RPMI7951 (cell line): ENCODE measurements around the gene NOTCH4. TPM values are rescaled to one million over a fixed set of nuclear protein-coding genes. Genes with fewer than 3 reads are reported as not detected.
"Not testable (repeated sequence)": the region's sequence is repeated elsewhere in the genome, so short reads cannot be mapped to it uniquely, and the experiment has no call there.

Experiments used
- DNase-seq: peaks from one replicate; pipeline ENCODE4 v3.0.0-alpha.2; 2012; ENCODE audit warnings: low read depth
- total RNA-seq: library from RNA; depleted of rRNA; stranded (reverse); fragments of >200 nt; shearing (Covaris generic); gene quantifications from 2 replicates; pipeline ENCODE4 v1.2.3, GENCODE V29; 2014; rRNA removed

Gene NOTCH4
- 2.6 and 4.8 TPM in 2 replicates for total RNA-seq

DNA sequence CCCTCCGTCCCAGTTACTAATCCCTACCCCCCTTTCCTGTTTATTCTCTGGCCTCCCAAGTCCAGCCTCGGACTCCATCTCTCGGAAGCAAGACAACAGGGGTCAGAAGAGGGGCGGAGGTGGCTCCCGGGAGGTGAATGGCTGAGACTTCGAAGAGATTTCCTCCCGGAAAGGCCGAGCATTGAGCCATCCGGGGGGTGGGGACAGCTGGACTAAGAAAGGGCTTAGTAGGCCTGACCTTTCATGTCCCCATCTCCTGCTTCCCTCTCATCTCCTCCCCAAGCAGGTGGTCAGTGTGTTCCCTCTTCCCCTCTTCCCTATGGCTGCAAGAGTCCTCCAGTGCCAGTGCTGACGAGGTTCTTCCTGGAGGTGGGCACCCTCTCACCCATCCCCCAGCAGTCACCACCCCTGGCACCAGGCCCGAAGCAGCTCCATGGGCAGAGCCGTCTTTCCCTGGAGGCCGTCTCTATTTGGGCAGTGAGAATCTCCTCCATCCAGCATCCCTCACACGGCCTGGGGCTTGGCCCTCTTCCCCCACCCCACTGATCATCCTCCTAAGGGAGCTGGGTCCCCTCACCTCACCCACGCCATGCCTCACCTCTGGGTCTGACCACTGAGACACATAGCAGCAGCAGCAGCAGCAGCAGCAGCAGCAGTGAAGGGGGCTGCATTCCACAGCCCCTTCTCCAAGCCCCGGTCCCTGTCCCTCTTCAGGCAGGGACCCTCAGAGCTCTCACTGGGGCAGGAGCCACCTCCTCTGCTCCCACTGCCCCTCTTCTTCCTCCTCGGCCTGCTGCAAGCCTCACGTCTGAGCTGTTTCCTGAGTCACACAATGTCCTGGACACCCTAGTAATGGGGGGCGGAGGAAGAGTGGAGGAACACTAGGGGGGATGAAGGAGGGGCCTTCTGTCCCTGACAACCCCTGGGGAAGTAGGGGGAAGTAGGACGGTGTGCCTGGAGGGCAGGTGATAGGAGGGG is at the start of gene NOTCH4:
Gene NOTCH4, minus strand, starts transcription at position 810 of the 978 bp plus-strand sequence. Its CDS starts 139 bp downstream, at position 671.
- no peak for DNase-seq

DNA sequence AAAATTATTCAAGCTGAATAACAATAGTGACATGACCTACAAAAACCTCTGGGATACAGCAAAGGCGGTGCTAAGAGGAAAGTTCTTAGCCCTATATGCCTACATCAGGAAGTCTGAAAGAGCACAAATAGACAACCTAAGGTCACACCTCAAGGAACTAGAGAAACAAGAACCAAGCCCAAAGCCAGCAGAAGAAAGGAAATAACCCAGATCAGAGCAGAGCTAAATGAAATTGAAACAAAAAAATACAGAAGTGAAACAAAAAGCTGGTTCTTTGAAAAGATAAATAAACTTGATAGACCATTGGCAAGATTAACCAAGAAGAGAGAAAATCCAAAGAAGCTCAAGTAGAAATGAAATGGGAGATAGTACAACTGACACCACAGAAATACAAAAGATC is 47.6 kb upstream of the NOTCH4 start:
- no peak for DNase-seq

DNA sequence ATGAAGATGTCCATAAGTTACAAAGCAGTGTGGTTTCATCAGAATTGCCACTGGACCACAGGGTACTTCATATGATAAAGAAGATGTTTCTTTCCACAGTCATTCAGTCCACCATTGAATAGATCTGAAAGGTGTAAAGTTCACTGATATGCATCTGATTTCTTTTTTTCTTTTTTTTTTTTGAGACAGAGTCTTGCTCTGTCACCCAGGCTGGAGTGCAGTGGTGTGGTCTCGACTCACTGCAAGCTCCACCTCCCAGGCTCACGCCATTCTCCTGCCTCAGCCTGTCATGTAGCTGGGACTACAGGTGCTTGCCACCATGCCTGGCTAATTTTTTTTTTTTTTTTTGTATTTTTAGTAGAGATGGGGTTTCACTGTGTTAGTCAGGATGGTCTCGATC is 44.6 kb upstream of the NOTCH4 start:
- not testable (repeated sequence) for DNase-seq

DNA sequence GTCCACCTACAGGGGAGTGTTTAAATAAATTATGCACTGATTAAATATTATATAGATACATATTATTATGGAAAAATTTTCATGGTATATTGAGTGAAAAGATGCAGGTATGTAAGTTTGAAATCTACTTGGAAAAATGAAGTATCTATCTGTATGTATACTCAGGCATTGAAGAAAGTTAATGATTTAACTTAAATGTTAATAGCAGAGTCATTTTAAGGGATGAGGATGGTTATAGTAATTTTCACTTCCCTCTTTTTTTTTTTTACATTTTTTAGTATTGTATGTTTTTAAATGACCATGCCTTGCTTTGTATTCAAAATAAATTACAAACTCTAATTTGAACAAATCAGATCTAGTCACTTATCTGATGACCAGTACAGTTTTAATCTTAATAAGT is 43.2 kb upstream of the NOTCH4 start:
- DNase-seq: no peak

DNA sequence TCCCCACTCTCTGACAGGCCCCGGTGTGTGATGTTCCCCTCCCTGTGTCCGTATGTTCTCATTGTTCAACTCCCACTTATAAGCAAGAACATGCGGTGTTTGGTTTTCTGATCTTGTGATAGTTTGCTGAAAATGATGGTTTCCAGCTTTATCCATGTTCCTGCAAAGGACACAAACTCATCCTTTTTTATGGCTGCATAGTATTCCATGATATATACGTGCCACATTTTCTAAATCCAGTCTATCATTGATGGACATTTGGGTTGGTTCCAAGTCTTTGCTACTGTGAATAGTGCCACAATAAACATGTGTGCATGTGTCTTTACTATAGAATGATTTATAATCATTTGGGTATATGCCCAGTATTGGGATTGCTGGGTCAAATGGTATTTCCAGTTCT is 33.4 kb upstream of the NOTCH4 start:
- not testable (repeated sequence) for DNase-seq

DNA sequence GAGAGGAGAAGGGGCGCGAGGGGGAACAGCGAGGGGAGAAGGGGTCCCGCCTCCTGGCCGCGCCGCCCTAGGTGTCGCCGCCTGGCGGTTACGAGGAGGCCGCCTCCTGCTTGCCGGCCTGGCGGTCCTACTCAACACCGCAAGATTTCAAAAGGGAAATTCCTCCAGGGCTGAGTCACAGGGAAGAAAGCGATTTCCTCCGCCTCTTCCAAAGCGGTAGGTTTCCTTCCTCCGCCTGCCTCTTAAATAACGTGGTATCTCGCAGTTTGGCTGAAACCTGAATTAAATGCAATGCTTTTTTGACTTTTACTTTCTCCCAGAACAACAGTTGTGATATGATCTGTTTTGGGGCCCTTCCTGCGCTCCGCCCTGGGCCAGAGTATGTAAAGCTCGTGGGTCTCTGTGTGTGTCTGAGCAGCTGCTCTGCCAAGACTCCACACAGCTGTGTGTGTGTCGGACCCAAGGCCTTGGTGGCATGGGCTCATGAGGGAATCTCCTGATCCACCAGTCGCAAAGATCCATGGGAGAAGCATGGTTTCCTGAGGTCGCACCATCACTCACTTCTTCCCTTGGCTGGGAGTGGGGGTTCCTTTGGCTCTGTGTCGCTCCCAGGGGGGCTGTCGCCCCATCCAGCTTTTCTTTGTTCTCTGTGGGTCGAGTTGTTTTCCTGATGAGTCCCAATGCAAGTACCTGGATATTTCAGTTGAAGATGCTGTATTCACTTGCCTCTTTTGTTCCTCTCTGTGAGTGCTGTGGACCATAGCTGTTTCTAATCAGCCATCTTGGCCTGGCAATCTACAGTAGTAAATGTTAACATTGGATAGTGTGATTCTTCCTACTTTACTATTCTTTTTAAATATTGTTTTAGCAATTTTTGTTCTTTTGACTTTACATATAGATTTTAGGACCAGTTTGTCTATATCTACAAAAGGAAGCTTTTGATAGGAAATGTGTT is 31.6 kb upstream of the NOTCH4 start:
- peak; percentile 88 for DNase-seq

DNA sequence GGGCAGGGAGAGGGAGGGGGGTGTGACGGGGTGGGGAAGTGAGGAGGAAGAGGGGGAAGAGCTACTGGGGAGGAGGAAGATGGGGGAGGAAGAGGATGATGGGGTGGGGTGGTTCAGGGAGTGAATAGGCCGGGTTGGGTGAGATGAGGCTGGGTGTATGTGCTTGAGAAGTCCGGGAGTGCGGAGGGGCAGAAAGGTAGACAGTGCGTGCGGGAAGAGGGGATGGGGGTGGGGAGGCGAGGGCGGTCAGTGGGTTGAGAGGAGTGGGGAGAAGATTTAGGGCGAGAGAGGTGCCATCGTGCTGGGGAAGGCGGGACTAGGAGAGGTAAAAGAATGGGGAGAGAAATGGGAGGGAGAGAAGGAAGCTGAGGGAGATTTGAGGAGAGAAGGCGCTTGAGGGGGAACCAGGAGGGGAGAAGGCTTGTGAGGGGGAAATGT is 30.9 kb upstream of the NOTCH4 start:
- DNase-seq: no peak

DNA sequence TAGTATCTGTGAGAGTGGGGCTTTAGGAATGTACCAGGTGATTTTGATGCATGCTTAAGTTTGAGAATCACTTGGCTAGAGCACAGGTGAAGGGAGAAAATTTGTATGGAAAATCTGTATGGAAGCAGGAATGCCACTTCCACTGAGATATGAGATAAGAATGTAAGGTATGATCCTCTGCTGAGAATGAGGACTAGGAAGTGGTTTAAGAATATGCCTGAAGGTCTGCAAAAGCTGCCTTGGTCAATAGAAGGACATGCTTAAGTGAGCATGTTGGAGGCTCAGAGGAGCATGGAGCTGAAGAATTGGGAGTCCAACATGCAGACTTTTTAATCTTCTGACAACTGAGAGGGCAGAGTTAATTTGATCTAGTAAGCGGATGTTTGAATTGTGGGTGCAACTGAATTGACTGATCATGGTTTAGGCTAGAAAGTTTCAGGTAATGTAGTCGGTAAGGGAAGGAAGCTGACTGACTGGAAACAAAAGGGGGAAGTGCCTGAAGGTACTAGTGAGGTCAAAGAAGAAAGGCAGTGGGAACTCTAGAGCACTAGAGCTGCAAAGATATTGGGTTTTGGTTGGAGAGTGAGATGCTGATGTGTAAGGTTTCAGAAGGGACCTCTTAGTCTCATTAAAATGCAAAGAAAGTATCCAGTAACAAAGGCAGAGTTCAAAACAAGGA is 28.6 kb upstream of the NOTCH4 start:
- DNase-seq: no peak

DNA sequence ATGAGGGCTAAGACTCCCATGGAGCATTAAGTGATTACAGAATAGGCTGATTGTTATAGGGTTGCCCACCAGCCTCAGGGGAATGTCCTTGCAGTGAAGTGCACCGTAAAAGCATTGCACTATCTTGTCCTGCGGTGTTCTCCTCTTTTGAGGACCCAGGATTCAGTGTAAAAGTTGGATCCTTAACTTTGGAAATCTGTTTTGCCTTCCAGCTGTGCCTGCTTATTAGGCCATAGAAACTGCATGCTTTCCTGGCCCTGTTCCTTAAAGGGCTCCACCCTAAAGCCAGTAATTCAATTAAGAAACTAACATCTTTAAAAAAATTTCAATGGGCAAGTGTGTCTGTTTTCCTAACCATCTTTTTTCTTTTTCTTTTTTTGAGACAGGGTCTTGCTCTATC is 25.4 kb upstream of the NOTCH4 start:
- no peak for DNase-seq

DNA sequence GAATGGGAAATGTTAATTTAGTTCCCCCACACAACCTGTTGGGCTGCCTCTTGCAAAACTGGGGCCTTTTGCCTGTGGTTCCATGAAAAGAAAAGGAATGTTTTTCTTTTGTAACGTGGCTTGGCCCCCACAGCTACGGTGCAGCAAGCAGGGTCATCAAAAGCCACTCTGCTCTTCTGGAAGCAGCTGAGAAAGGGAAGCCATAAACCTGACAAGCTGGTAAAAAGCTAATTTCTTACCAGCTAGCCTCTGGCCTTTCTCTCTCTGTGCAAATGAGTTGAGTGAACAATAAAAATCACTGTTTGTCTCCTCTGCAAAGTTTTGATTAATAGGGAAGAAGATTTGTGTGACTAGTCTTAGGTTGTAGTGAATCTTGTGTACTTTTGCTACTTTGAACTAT is 23.5 kb upstream of the NOTCH4 start:
- no peak for DNase-seq

DNA sequence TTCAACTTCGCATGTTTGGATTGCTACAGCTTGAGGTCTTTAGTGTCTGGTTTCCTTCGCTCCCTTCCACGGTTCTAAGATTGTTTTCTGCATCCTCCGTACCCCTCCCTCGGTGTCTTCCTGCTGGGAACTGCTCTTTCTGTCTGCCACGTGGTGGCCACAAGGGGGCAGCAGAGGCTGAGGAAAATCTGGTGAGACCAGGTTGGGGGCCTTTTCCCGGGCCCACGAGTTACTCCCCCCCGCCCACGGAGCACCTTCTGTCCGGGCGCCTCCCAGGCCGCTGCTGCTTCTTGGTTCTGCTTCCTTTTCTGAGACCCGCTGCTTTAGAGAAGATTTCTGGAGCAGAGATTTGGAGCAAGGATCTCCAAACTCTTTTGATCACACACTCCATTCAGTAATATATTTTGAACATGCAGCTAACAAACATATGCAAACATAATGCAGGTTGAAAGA is 21.1 kb upstream of the NOTCH4 start:
- peak; percentile 66 for DNase-seq

DNA sequence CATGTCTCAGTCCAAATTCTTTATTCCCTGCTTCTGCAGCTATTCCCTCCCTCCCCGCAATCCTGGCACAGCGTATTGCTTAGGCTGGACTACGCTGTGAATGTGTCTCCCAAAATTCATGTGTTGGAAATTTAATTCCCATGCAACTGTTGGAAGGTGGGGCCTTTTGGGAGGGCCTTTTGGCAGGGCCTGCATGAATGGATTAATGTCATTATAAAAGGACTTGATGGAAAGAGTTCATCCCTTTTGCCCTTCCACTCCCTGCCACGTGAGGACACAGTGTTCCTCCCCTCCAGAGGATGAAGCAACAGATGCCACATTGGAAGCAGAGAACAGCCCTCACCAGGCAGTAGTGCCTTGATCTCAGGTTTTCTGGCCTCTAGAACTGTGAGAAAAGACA is 20.4 kb upstream of the NOTCH4 start:
- DNase-seq: no peak

DNA sequence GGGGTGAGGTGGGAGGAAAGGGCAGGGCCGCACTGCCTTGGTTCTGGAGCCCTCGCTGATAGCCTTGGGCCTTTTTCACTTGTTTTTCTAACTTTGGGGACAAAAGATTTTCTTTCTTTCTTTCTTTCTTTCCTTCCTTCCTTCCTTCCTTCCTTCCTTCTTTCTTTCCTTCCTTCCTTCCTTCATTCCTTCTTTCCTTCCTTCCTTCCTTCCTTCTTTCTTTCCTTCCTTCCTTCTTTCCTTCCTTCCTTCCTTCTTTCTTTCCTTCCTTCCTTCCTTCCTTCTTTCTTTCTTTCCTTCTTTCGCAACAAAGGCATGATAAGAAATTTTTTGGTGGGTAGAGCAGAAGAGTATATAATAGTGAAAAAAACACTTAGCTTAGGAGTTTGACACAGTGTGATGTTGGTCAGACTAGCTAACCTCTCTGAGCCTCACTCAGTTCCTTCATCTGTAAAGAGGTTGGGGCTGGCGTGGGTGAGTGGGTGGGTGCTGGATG is 18.5 kb upstream of the NOTCH4 start:
- DNase-seq: not testable (repeated sequence)

DNA sequence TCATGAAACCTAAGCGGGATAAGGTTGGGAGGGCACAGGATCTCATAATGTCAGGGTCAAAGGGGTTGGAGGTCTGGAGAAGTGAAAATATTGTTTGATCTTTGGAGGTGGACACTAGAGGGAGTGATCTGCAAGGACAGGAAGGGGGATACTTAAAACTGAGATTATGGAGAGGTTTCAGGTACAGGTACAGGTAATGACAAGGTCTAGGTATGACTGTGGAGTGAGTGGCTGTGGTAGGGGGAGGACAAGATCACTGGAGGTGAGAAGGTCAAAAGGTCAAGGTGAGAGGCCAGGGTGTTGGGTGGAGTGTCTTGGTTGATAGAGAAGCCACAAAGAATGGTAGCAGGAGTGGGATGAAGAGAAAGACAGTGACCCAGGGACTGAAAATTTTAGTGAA is 16.8 kb upstream of the NOTCH4 start:
- no peak for DNase-seq

DNA sequence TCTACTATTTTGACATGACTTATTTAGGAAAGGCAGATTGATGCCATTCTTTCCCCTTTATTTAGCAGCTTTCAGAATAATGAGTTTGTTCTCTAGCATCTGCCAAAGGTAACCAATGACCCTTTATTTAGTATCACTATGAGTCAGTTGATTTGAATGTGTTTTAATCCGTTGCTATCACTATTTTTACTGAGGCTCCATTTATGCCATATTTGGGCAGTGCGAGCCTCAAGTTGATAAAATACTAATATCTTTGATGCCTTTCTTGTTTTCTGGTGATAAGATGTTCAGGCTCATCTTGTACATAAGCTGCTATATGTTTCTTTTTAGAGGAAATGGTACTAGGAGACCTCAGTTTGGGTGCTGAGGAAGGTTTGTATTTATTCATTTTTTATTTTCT is 15.6 kb upstream of the NOTCH4 start:
- no peak for DNase-seq

DNA sequence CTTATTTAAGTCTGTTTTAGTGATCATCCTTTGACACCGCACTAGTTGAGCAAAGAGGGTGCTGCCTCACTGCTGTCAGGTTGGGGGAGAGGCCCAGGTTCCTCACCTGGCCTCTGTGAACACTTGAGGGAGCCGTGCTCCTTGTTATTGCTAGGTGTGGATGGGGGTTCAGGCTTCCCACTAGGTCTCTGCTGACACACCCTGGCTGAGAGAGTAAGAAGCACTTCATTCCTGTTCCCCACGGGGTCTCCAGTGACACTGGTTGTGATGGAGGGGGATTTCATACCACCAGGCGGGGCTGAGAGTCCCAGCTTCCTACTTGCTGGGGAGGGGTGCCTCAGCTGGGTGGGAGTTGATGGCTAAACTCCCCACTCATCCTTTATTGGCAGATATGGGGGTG is 11.1 kb upstream of the NOTCH4 start:
- DNase-seq: peak; percentile 8

DNA sequence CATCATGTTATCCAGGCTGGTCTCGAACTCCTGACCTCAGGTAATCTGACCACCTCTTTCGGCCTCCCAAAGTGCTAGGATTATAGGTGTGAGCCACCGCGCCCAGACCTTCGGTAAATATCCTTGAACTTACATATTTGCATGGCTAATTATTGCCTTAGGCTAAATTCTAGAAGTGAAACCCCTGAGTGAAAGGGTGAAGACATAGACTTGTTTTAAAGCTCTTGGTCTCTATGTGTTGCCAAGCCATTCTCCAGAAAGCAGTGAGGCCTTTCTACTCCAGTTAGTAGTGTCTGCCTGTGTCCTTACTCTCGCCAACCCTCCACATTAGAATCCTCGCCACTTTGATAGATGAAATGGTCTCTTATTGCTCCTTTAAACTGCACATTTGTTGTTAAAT is 2.6 kb upstream of the NOTCH4 start:
- no peak for DNase-seq

DNA sequence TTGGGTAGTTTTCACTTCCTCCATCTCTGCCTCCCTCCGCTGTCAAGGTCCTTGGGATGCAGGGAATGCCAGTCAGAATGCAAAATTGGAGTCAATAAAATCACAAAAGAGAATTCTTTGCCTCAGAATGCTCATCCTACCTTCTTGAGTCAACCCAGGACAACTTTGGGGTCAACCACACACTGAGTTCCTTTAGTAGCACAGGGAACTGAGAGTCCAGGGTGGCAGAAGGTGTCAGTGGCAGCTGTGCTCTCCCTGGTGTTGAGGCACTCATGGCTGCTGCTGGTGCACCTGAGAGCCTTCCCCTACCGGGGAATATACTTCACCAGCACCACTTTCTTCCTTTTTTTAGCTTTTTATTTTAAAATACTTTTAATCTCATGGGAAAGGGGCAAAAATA is 829 bp upstream of the NOTCH4 start:
- DNase-seq: no peak

DNA sequence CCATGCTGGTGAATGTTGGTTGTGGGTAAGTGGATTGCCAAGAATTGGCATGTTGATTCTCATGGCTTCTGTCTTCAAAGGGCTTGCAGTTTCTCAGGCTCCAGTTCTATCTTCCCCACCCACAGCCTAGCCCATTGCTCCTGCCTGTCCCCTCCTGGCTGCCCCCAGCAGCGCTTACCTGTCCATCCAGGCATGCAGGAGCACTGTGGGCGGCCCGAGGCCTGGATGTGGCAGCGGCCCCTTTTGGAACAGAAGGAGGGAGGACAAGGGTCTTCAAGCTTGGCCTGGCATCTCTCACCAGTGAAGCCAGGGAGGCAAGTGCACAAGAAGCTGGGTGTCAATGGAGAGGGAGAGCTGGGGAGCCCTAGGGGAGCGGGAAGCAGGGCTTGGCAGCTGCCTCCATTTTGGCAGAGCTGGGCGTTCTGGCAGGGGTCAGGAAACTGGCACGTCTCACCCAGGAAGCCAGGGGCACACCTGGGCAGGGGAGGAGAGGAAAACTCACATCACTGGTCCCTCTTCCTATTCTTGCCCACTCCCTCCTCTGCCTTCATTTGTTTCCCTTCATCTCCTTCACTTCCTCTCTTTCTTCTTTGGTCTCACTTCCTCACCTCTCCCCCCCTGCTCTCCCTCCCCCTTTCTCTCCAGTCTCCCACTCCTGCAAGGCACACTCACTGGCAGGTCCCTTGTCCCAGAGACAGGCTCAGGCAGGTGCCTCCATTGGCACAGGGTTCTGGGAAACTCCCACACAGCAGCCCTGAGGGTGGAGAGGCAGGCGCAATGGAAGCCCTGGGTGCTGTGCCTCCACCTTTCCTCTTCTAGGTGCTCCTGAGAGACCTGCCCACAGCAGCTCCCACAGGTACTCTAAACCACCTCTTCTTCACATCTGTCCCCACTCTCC is 1.3 kb downstream of the NOTCH4 start:
- no peak for DNase-seq

DNA sequence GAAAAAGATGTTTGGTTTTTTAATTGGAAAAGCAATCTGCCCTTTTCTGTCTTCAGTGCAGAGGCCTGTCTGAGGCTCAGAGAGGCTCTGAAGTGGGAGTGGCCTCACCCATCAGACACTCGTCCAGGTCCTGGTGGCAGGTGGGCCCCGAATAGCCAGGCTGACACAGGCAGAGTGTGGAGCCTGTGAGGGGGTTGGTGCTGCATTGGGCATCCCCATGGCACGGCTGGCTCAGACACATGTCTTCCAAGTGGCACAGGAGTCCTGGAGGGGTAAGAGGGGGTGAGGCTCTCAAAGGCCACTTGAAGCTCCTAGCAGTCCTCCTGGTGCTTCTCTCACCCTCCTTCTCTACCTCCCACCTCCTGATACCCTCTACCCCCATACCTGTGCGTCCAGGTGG is 3.8 kb downstream of the NOTCH4 start:
- no peak for DNase-seq
